HepG2 (cell line): ENCODE measurements around the gene PDLIM5. TPM values are rescaled to one million over a fixed set of nuclear protein-coding genes. Genes with fewer than 3 reads are reported as not detected.
A peak's percentile ranks its signal among the peaks of the same experiment; 100 is the strongest.

Experiments
- ATF2 ChIP-seq: sonication (generic); formaldehyde crosslinking; IDR thresholded peaks from 2 replicates; pipeline ENCODE4 v1.4.0; 2020; ENCODE audit warnings: missing genetic modification reagents
- BRCA1 ChIP-seq: sonication (generic); formaldehyde crosslinking; IDR thresholded peaks from 2 replicates; pipeline ENCODE4 v1.4.0; 2020; ENCODE audit warnings: missing genetic modification reagents
- CBX1 ChIP-seq: IDR thresholded peaks from one replicate; pipeline ENCODE4 v1.6.1; 2016; ENCODE audit warnings: antibody characterized with exemption, low read depth
- HIVEP1 ChIP-seq: sonication (generic); formaldehyde crosslinking; IDR thresholded peaks from 2 replicates; pipeline ENCODE4 v1.4.0; 2020; ENCODE audit warnings: mild to moderate bottlenecking, missing genetic modification reagents
- ISX ChIP-seq: sonication (generic); formaldehyde crosslinking; conservative IDR thresholded peaks from 2 replicates; pipeline ENCODE4 v1.5.0; 2020; ENCODE audit warnings: missing genetic modification reagents
- JUNB ChIP-seq: sonication (generic); formaldehyde crosslinking; IDR thresholded peaks from 2 replicates; pipeline ENCODE4 v1.8.0; 2022; ENCODE audit warnings: missing genetic modification reagents, mild to moderate bottlenecking, borderline replicate concordance
- MTF2 ChIP-seq: sonication (generic); formaldehyde crosslinking; IDR thresholded peaks from 2 replicates; pipeline ENCODE4 v1.5.0; 2020; ENCODE audit warnings: missing genetic modification reagents, borderline replicate concordance
- NCOA2 ChIP-seq: sonication (generic); formaldehyde crosslinking; IDR thresholded peaks from 2 replicates; pipeline ENCODE4 v1.8.0; 2022; ENCODE audit warnings: inconsistent platforms
- RNF219 ChIP-seq: sonication (generic); formaldehyde crosslinking; IDR thresholded peaks from 2 replicates; pipeline ENCODE4 v1.5.0; 2020; ENCODE audit warnings: mild to moderate bottlenecking, missing genetic modification reagents
- SALL1 ChIP-seq: sonication (generic); formaldehyde crosslinking; IDR thresholded peaks from 2 replicates; pipeline ENCODE4 v1.8.0; 2022; ENCODE audit warnings: mild to moderate bottlenecking, missing genetic modification reagents
- SMAD9 ChIP-seq: sonication (generic); formaldehyde crosslinking; IDR thresholded peaks from 2 replicates; pipeline ENCODE4 v1.5.1; 2020; ENCODE audit warnings: mild to moderate bottlenecking, missing genetic modification reagents
- SNAI1 ChIP-seq: sonication (generic); formaldehyde crosslinking; IDR thresholded peaks from 2 replicates; pipeline ENCODE4 v1.5.0; 2020; ENCODE audit warnings: mild to moderate bottlenecking, missing genetic modification reagents, borderline replicate concordance
- TBX2 ChIP-seq: sonication (generic); formaldehyde crosslinking; IDR thresholded peaks from 2 replicates; pipeline ENCODE4 v1.5.0; 2020; ENCODE audit warnings: missing genetic modification reagents, mild to moderate bottlenecking, borderline replicate concordance
- ZBTB38 ChIP-seq: sonication (generic); formaldehyde crosslinking; IDR thresholded peaks from 2 replicates; pipeline ENCODE4 v1.5.1; 2020; ENCODE audit warnings: mild to moderate bottlenecking, missing genetic modification reagents
- ZBTB8A ChIP-seq: sonication (generic); formaldehyde crosslinking; IDR thresholded peaks from 2 replicates; pipeline ENCODE4 v1.4.0; 2020; ENCODE audit warnings: mild to moderate bottlenecking, low read depth, missing genetic modification reagents, borderline replicate concordance
- ZNF121 ChIP-seq: sonication (generic); formaldehyde crosslinking; IDR thresholded peaks from 2 replicates; pipeline ENCODE4 v1.5.0; 2020; ENCODE audit warnings: mild to moderate bottlenecking, missing genetic modification reagents
- ZNF24 ChIP-seq: fragments of 450-650 bp; IDR thresholded peaks from 2 replicates; pipeline ENCODE4 v1.6.1; 2017; ENCODE audit warnings: antibody characterized with exemption, mild to moderate bottlenecking
- ZNF275 ChIP-seq: sonication (generic); formaldehyde crosslinking; IDR thresholded peaks from 2 replicates; pipeline ENCODE4 v1.8.0; 2022; ENCODE audit warnings: missing genetic modification reagents, mild to moderate bottlenecking, inconsistent platforms, borderline replicate concordance
- ZNF570 ChIP-seq: sonication (generic); formaldehyde crosslinking; IDR thresholded peaks from 2 replicates; pipeline ENCODE4 v1.4.0; 2020; ENCODE audit warnings: mild to moderate bottlenecking, missing genetic modification reagents, borderline replicate concordance
- ZNF710 ChIP-seq: sonication (generic); formaldehyde crosslinking; IDR thresholded peaks from 2 replicates; pipeline ENCODE4 v1.5.0; 2020; ENCODE audit warnings: mild to moderate bottlenecking, missing genetic modification reagents, borderline replicate concordance
- ZNF781 ChIP-seq: sonication (generic); formaldehyde crosslinking; IDR thresholded peaks from 2 replicates; pipeline ENCODE4 v1.5.1; 2020; ENCODE audit warnings: borderline replicate concordance, mild to moderate bottlenecking, missing genetic modification reagents; ENCODE audit errors: not compliant biosample characterization
- ZSCAN21 ChIP-seq: sonication (generic); formaldehyde crosslinking; IDR thresholded peaks from 2 replicates; pipeline ENCODE4 v1.8.0; 2022; ENCODE audit warnings: mild to moderate bottlenecking, missing genetic modification reagents, moderate library complexity, borderline replicate concordance
- polyA plus RNA-seq, 8 experiments: library from polyadenylated mRNA; depleted of rRNA in 3 of 8; stranded (reverse) in 7 of 8; unstranded in 1 of 8; fragments of >200 nt; fragmentation: Illumina TruSeq in 4 of 8; extraction: Trizol in 4 of 8; gene quantifications; 2 replicates each; pipeline versions ENCODE4 v1.2.1 to v1.2.3, GENCODE V29; 2011 to 2016; ENCODE audit warnings: low read depth in 4 of 8, missing spikeins in 1 of 8, mixed read lengths in 1 of 8; ENCODE audit not compliant: insufficient read depth in 1 of 8
- total RNA-seq, 5 experiments: library from RNA; depleted of rRNA; stranded (reverse); fragments of >200 nt; fragmentation: Illumina TruSeq; extraction: Trizol; gene quantifications; 2 replicates each; pipeline ENCODE4 v1.2.3, GENCODE V29; 2016; ENCODE audit warnings: low read depth in 1 of 5

PDLIM5 gene
- total and polyA plus RNA-seq, 2 of the 13 experiments (the other 11 are each of a cell fraction or from before 2014, with no cell fraction given): 52.8 to 119 TPM

- TF ChIP-seq ZNF781 (CRISPR knock-in tag) (no peak), RNF219 (no peak), ZNF570 (no peak), BRCA1 (CRISPR knock-in tag) (no peak), ZNF121 (no peak), SNAI1 (CRISPR knock-in tag) (no peak), SMAD9 (no peak), TBX2 (CRISPR knock-in tag) (peak; percentile 51; the same call in 1 of the 2 replicates), ZNF275 (CRISPR knock-in tag) (peak; percentile 57; the same call in 1 of the 2 replicates), NCOA2 (peak; percentile 51; the same call in 1 of the 2 replicates), CBX1 (no peak), ISX (no peak), HIVEP1 (CRISPR knock-in tag) (peak; percentile 57; the same call in 1 of the 2 replicates), ZBTB8A (CRISPR knock-in tag) (no peak), SALL1 (CRISPR knock-in tag) (peak; percentile 89), ZNF24 (no peak), JUNB (no peak), MTF2 (peak; percentile 86; the same call in 1 of the 2 replicates), ZBTB38 (CRISPR knock-in tag) (peak; percentile 85; the same call in 1 of the 2 replicates), ZNF710 (CRISPR knock-in tag) (peak; percentile 55; the same call in 1 of the 2 replicates), ZSCAN21 (peak; percentile 76), ATF2 (CRISPR knock-in tag) (no peak)
Observed at GRCh38 chr4:94451695-94452475, at the start of gene PDLIM5 (continued).
